Activated T-helper 1 cell treated with anti-CD3 and anti-CD28 coated beads, Interleukin-2, amount 50 U/mL, for 16 hours (primary cell): ENCODE data around the gene TNS2.

Experiments
- DNase-seq, 2 donors: peaks; one replicate each; pipeline ENCODE4 v3.0.0-alpha.2; 2020; ENCODE audit warnings: low read depth in 1 of 2, low spot score in 1 of 2

The TNS2 gene

DNA sequence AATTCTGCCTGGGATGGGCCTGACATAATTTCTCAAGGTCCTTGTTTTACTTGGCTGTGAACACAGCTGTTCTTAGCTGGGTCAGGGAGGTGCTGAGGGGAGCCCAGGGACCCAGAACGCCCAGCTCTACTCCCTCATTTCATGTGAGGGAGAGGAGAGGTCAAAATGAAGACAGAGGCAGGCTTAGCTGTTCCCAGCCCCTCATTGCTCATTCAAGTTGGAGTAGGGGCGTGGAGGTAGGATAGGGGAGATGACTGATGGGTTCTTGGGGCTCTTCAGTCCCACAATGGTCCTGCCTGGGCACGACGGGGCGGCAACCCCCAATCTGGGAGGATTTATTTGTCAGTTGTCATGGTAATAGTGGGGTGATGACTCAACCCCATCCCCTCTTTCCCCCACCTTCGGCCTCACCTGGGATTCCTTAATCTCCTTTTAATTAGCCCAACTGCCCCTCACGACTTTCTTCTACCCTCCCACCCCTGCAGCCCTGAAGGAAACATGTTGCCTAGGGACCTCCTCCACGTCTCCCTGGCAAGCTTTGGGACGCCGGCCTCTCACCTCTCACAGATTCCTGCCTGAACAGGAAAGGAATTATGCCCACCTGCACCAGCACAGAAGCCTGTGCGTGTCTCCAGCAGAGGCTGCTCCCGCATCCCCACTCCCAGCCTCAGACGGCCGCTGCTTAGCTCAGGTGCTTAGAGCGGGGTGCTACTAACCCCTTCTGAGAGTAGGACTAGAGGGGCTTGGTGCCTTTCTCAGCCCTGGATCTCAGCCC, 19.1 kb downstream of the TNS2 start:
- DNase-seq, result no peak

DNA sequence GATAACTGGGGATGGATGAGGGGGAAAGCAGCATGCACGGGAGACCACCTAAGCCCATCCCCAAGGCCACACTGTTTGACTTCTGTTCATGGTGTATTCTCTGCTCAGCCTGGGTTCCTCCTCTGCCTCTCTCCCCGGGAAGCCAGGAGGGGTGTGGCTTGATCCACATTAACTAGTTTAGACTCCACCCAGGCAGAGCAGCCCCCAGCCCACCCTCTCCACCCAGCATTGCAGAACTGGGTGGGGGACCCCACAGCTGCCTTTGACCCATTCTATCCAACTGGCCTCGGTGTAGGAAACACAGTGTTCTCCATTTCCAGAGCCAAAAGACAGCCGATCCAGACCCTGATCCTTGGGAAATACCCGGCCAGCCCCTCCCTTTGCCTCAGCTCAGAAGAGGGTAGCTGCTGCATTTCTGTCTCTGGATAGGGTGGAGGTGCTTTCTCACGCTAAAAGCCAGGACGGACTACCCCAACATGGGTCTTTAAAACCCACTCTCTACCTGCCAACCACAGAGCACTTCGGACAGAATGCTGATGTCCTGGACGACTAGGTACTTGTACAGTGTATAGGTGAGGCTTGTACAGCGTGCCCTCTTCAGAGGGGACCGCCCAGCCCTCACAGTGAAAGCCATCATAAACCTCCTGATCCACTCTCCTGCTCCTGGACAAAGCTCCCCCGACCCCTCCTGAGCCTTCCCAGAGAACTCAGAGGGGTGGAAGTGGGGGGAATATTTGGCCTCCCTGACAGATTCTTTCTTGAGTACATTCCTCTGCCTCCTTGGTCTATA, 20.0 kb downstream of the TNS2 start:
- no peak for DNase-seq

DNA sequence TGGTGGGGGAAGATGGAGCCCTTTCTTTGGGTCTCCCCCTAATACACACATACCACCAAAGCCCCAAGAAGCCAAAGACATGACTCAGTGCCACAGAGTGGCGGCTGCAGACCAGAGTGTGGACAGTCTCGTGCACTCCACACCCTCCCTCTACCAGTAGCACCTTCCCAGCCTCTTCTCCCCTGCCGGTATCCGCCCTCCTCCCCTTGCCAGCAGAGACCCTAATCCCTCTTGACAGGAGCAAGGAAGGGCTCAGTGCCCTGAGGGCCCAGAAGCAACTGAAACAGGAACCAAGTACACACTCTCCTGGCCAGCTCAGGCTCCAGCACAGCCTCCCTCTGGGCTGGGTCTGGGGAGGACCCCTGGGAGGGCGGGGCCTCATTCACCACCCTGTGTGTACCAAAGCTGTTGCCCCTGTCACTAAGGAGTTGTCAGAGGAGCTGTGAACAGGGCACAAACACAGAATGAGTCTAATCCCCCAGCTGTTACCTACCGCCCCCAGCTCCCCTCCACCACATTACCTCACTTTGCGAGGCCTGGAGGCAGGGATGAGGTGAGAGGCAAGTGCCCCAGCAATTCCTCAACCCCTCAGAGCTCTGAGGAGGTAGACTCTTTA, 21.1 kb downstream of the TNS2 start:
- no peak for DNase-seq

DNA sequence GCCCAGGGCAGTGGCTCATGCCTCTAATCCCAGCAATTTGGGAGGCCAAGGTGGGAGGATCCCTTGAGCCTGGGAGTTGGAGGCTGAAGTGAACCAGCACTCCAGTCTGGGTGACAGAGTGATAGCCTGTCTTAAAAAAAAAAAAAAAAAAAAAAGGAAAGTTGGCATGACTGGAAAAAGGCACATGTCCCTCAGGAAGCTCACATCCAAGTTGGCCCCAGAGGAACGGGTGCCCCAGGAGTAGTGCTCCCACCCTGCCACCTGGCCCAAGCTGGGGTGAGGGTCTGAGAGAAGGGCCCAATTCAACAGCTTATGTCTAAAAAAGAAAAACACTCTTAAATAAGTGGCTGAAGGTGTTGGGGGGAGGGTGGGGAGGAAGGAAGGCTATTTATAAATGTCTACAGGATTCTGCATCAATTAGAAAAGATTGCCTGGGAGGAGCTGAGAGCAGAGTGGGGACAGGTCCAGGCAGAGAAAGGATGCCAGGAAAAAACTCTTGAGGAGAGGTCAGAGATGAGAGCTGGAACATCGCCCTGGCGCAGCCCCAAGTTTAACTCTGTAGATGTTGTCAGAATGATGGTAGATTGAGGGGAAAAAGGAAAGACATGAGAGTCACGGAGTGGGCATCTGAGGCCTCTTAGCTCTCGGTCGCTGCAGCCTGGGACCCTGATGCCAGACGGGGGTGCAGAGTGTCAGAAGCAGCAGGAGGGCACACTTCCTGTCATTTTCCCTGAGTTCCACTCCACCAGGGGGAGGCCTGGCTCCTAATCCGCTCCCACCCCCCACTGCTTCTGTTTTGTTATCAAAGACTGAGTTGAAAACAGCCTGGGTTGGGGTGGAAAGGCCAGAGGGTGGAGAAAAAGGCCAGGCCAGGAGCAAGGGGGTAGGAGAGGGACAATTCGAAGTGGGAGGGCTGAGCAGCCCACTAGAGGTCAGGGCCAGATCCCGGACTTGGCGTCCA, 22.0 kb downstream of the TNS2 start:
- no peak for DNase-seq

DNA sequence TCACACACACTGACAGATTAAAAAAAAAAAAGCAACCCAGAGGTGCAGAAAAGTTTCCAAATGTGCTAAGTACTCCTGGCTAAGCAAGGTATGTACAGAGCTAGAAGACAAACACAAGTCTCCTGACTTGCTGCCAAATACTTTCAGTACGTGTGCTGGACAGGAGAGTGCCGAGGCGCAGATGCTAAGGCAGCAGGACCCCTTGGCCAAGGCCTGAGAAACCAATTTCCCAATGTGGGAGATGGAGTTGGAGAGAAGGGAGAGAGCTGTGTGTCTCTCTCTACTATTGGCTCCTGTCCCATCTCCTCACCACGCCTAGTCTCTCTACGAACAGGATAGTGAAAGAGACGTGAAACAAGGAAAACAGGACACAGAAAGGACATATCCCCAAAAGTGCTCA, 24.0 kb downstream of the TNS2 start:
- no peak for DNase-seq

DNA sequence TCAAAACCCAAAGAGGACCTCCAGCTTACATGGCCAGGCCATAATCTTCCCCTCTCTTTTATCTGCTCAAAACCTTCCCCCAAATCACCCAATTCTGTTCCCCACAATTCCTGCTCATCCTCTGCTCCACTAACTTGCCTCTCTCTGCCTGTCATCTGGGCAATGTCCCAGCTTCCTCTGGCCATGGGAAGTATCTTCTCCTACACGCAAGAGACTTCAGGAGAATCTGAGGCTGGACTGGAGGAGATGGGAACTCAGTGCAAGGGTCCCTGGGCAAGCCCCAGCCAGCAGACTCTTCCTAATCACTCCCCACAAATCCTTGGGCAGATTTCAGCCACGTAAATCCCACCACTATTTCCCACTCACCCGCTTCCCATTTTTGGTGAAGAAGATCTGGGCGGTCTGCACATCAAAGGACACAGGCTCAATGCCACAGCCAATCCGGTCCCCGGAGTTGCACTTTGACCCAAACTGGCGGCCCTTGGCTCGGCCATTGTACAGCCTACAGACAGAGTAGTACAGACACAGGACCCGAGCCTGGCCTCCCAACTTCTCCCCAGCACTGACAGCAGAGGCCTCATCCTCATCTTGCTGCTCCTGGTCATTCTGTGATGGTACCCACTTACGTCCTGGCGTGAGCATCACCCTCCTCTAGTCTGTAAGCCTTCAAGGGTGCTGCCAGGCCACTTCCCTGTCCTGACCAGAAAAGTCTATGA, 24.6 kb downstream of the TNS2 start:
- DNase-seq, result no peak

DNA sequence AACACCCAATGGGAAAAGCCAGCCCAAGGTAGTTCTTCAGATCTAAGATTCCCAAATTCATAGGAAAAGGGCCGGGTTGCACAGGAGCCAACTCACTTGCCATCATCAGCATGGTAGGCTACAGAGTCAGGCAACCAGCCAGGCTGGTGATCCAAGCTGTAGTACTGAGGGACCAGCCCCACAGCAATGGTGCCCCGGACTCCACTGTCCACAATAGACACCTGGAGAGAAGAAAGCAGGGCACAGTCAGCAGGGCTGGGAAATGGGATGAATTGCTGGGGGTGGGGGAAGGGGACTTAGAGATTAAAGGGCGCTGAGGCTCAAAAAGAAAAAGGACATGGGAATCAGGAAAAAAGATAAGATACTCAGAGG, 25.1 kb downstream of the TNS2 start:
- DNase-seq, result no peak

DNA sequence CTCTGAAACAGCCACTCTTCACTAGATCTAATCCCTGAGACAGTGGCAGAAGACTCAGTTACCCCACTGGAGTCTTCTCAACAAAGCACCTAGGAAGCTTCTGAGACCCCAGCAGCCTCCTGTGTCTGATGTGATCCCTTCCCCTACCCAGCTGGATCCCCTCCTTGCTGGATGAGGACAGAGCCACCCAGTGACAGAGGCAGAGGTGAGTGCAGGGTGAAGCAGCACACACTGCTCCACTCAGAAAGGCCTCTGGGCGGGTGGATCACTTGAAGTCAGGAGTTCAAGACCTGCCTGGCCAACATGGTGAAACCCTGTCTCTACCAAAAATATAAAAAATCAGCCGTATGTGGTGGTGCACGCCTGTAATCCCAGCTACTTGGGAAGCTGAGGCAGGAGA, 26.6 kb downstream of the TNS2 start:
- DNase-seq, result no peak

DNA sequence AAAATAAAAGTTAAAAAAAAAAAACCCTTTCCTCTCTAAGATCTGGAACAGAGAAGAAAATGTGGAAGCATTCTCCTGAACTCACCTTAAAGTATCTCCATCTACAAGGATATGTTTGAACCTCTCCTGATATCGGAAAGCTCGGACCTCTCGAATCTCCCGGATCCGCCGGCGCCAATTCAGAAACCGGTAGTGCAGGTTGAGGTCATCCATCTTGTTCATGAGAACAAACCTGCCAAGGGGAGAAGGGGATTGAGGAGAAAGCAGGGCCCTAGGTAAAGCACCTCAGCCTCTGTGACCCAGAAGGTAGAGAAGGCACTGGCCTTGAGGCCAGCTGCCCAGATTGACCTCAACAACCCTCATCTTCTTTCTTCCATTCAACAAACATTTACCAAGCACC, 27.2 kb downstream of the TNS2 start:
- no peak for DNase-seq

DNA sequence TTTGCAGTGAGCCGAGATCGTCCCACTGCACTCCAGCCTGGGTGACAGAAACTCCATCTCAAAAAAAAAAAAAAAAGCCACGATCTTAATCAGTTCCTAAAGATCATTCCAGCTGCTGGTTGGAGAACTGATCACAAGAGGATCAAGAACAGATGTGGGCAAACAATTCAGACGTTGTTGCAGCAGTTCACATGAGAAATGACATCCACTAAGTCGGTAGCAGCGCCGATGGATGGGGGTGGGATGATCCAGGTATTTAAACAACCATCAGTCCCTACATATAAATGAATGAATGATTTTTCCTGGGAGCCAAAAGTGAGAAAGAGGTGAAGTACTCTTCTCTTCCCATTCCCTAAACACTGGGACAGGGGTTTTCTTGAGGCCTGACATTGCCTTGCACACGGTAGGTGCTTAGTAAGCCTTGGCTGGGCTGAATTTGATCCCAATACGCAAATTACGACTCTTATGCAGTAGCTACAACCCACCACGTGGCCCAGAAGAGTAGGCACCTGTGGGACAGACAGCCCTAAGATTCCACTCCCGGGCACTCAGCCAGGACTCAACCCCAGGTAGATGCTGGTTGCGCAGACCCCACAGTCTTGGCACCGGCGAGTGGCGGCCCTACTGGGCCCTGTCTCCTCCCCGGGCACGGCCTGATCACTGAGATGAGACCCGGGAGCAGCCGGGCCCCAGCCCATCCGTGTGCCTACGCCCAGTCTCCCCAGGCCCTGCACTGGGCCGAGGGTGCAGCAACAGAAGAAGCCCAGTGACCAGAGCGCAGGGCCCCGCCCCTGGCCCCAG, 28.8 kb downstream of the TNS2 start:
- DNase-seq, result peak in 1 of 2 donors; percentile 42

DNA sequence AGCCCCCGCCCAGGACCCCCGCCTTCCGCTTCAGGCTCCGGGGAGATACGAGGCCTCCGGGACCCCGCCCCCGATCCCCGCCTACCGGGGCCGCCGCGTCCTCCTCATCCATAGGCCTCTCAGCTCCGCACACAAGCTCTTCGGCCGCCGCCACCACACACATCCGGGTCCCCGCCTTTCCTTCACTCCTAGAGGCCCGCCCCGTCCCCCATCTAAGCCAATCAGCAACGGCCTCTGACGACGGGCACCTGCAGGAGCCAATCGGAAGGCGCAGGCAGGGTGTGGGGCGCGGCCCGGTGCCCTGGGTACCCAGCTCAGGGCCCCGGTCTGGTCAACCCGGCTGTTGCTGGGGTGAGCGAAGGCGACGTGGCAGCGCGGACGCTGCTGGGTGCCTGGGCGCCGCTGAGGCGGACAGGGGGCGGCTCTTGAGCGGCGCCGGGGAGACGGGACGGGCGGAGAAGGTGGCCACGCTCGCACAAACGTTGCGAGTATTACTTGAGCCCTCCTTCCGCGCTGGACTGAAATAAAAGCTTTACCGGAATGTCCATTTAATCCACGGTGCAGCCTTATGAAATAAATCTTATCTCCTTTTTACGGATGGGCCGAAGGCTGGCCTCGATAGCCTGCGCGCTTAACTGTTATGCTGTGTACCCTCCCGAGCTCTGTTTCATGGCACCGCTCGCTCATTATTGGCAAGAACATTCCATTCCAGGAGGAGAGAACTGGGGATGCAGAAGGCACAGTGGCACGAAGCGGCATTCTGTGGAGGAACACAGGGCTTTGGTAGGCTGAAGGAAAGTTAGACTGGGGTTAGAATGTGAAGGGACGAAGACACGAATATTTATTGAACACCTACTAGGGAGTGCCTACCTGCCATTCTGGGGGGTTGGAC, 29.6 kb downstream of the TNS2 start, which contains the start of gene SPRYD3:
TSS of gene SPRYD3 (minus strand) at position 165 of the 892 bp plus-strand sequence. CDS start at position 108, 57 bp downstream.
- peak; percentile 93 to 94 for DNase-seq

DNA sequence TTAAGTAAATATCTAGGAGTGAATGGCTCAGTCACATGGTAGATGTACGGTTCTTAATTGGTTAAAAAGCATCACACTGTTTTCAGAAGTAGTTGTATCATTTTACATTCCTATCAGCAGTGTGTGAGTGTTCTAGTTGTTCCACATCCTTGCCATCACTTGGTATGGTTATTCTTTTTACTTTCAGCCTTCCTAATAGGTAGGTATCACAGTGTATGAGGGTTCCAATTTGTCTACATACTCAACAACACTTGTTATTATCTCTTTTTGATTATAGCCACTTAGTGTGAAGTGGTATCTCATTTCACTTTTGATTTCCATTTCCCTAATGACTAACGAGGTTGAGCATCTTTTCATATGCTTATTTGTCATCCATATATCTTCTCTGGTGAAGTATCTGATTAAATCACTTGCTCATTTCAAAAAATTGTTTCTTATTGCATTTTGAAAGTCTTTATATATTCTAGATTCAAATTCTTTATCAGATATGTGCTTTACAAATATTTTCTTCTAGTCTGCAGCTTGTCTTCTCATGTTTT, 32.8 kb downstream of the TNS2 start:
- DNase-seq, result no peak

DNA sequence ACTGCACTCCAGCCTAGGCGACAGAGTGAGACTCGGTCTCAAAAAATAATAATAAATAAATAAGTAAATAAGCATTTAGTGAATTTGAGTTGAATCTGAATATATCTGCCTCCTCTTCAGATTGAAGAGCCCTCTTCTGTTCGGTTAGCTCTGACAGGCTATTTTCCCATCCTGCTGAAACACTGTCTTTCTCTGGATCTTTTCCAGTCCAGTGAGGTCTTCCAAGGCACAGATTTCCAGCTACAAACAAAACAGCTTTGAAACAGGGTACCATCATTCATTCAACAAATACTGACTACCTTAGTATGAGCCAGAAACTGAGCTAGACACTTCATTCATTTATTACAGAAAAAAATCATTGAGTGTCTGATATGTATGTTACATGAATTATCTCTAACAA, 36.5 kb downstream of the TNS2 start:
- no peak for DNase-seq

DNA sequence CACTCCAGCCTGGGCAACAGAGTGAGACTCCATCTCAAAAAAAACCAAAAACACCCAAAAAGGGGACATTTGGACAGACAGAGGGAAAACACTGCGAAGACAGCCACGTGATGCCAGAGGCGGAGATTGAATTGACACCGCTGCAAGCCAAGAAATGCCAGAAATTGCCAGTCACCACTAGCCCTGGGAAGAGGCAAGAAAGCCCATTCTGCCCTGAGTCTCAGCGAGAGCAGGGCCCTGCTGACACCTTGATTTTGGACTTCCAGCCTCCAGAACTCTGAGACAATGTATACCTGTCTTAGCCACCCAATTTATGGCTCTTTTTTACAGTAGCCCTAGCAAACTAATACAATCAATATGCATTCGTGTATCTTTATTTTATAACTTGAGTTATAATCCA, 40.2 kb downstream of the TNS2 start:
- no peak for DNase-seq

DNA sequence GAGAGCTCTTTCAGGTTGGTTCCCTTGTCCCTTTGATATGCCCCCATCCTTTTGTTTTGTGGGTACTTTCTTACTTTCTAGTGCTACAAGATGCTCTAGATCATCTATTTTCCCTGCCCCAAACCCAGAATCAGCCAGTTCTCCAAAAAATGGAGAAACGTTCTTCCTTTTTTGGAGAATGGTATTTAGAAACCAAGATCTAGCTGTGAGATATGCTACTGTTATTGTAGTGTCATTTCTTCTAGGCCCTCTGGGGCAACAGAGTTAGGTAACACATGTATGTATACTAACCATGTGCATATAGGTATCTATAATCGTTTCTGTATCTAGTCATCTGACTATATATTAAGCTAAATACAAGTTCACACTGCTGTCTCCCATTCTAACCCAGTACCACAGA, 40.7 kb downstream of the TNS2 start:
- DNase-seq, result no peak

DNA sequence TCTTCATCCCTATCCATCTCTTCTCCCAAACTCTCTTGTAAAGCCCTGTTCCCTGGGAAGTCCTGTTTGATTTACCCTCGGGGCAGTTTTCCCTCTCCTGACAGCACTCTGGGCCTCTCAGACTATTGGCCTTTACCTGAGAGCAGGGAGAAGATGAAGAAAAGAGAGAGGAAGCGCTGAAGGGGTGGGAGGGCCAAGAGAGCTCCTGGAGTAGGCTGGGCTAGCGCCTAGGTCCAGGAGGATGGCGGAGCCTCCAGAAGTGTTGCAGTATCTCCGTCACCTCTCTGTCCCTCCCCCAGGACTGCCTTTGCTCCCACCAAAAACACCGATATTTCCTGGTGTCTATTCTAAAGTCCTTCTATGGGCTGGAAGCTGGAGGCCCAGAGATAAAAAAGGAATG, 41.9 kb downstream of the TNS2 start:
- no peak for DNase-seq

DNA sequence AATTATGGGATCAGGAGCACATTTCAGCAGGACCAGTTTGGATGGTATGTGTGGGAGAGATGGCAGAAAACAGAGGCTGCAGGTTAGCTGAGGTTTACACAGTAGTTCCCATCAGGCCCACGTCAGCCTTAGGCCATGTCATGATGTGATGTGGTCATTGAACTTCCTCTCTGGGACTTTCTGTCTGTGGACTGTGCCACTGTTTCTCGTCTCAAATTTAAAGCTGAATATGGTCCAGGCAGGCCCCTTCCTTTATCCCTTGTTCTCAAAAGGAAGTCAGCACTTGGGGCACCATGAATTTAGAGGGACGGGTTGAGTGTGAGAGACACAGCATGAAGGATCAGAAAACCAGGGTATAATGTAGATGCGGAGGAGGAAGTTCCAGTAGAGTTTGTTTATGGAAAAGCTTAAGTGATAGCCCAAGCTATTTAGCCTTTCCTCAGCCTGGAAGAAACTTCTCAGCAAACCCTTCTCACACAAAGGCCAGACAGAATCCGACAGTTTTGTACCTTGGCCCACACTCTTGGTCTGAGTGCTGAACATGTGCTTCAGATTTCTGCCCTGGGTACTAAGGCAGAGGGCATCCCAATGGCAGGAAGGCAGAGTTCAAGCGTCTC, 44.0 kb downstream of the TNS2 start:
- no peak for DNase-seq

DNA sequence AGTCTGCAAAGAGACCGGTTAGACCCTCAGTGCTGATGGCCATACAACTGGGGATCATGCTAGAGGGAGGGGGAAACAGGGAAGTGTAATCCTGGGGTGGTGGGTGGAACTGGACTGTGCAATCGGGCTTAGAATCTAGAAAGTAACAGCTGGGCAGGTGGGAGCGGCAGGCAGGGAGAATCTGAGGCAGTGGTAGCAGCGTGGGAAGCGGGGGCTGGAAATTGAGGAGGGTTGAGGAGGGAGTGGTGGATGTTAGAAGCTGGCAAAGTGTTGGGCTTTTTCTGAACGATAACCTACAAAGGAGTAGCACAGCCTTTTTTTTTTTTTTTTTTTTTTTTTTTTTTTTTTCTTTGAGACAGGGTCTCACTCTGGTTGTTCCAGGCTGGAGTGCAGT, 44.5 kb downstream of the TNS2 start:
- no peak for DNase-seq
